Psoas muscle (tissue), 8 donors: Measurements from ENCODE around the gene CEMIP. TPM values are rescaled to one million over a fixed set of nuclear protein-coding genes. Genes with fewer than 3 reads are reported as not detected.

Source experiments
- ATAC-seq, 4 donors: fragments of 200-7000 bp; cut with Tn5 transposase; one replicate each; pipeline ENCODE4 v1.9.1; 2020; ENCODE audit warnings: moderate library complexity in 3 of 4, mild to moderate bottlenecking in 2 of 4
- DNase-seq, 2 donors: peaks; one replicate each; pipeline ENCODE4 v3.0.0-alpha.2; 2020
- H3K27ac ChIP-seq: fragments of 200-600 bp; one replicate; pipeline ENCODE4 v1.8.0; 2022
- H3K27me3 ChIP-seq, 3 donors: fragments of 200-600 bp in 1 of 3; one replicate each; pipeline versions ENCODE4 v1.6.1 to v1.8.0; 2013 to 2022; ENCODE audit warnings: low read length in 2 of 3, mild to moderate bottlenecking in 2 of 3, moderate library complexity in 1 of 3; ENCODE audit not compliant: insufficient read depth in 3 of 3
- H3K36me3 ChIP-seq, 2 donors: fragments of 200-600 bp in 1 of 2; one replicate each; pipeline versions ENCODE4 v1.6.1 to v1.8.0; 2013 to 2022; ENCODE audit warnings: low read depth in 1 of 2, mild to moderate bottlenecking in 1 of 2, moderate library complexity in 1 of 2; ENCODE audit not compliant: insufficient read depth in 1 of 2
- H3K4me1 ChIP-seq: fragments of 200-600 bp; one replicate; pipeline ENCODE4 v1.8.0; 2022
- H3K4me3 ChIP-seq: fragments of 200-600 bp; one replicate; pipeline ENCODE4 v1.8.0; 2022; ENCODE audit warnings: mild to moderate bottlenecking
- H3K9me3 ChIP-seq: fragments of 200-600 bp; one replicate; pipeline ENCODE4 v1.8.0; 2022
- WGBS, 3 donors: extraction: QIAGEN DNeasy Blood & Tissue Kit; methylation state at CpG; one replicate each; pipeline versions ENCODE4 v1.1.6 to v1.1.7; 2013; 5-methylcytosine and 5-hydroxymethylcytosine counted together
- intact Hi-C, 2 donors: fragments of 100-400 bp; cut with DNase I; formaldehyde crosslinking; loops; one replicate each; pipeline versions ENCODE4 v1.11.0 to v1.14.2; 2022
- polyA plus RNA-seq, 3 donors: library from polyadenylated mRNA; stranded (reverse); fragments of 200-250 nt; gene quantifications; one replicate each; pipeline ENCODE4 v1.2.3, GENCODE V29; 2013
- total RNA-seq, 4 donors: library from RNA; stranded (reverse); fragmentation: NEBNext Ultra II Directional in 2 of 4; extraction: Animal tissue kit (Norgen Biotek cat#: 25700) in 2 of 4; gene quantifications; one replicate each; pipeline versions ENCODE4 v1.2.1 to v1.2.4, GENCODE V29; 2021 to 2023
- TF ChIP-seq, protein P1 (sequence below): fragments of 200-600 bp; IDR thresholded peaks from one replicate; pipeline ENCODE4 v1.8.0; 2022; ENCODE audit warnings: antibody characterized with exemption
- donor health status: healthy with polysubstance abuse.
- donor health status: DM: no; HTN: no; CAD: no; lungs with moderate emphysema.
- donor health status: Bipolar disorder and iron deficiency.
- donor health status: healthy.
- donor health status: DM: yes; HTN: yes; CAD: no.
- donor health status: DM: no; HTN: no; CAD: no.
- donor health status: DM: no; HTN: no; CAD: no.
- donor health status: DM: yes; HTN: yes; CAD: no.

CEMIP gene
- total and polyA plus RNA-seq, 7 donors, result under 0.01 to 0.96 (median 0.04) TPM

DNA sequence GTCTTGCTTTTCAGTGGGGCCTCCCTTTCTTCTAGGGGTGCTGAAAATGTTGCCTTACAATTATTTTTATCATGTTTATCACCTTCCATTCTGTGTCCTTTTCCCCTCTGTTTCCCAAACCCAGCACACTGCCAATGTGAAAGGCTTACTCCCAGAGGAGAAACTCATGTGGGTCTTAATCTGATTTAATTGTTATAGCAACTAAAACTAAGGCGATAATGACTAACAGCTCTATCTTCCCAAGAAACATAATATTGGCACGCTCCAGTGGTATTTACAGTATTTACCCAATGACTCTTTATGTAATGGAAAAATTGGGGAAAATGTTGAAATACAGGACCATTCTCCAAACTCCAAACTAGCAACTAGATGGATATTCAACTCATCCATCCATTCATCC is 152.0 kb downstream of the CEMIP start:
- intact Hi-C loops, result no loop called here

GRCh38 chr15:80931721-80932512 is 152.7 kb downstream of the CEMIP start:
- H3K4me1 ChIP-seq, result no peaks in the 10 kb centered on the region
- DNase-seq, result peak; percentile 64 to 68
- no peaks in the 10 kb centered on the region for H3K36me3 ChIP-seq
- 73 to 87% (median 75%) methylated on average over 20 of the region's 20 CpGs for WGBS, 3 donors
- H3K27ac ChIP-seq, result no peak overlapping the region
- TF ChIP-seq, protein P1, sequence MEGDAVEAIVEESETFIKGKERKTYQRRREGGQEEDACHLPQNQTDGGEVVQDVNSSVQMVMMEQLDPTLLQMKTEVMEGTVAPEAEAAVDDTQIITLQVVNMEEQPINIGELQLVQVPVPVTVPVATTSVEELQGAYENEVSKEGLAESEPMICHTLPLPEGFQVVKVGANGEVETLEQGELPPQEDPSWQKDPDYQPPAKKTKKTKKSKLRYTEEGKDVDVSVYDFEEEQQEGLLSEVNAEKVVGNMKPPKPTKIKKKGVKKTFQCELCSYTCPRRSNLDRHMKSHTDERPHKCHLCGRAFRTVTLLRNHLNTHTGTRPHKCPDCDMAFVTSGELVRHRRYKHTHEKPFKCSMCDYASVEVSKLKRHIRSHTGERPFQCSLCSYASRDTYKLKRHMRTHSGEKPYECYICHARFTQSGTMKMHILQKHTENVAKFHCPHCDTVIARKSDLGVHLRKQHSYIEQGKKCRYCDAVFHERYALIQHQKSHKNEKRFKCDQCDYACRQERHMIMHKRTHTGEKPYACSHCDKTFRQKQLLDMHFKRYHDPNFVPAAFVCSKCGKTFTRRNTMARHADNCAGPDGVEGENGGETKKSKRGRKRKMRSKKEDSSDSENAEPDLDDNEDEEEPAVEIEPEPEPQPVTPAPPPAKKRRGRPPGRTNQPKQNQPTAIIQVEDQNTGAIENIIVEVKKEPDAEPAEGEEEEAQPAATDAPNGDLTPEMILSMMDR, result no peak
- no peaks in the 10 kb centered on the region for H3K27me3 ChIP-seq
- ATAC-seq, result peak in 3 of 4 donors; percentile 30 to 52 (median 40)
- intact Hi-C loops, result no loop called here
- H3K9me3 ChIP-seq, result no peaks in the 10 kb centered on the region
- H3K4me3 ChIP-seq, result no peak overlapping the region

More for the DNA sequence above, 152.0 kb downstream of the CEMIP start:
- DNase-seq (no peak), ATAC-seq (no peak)
- 97 to 99% (median 98%) methylated on average over 2 of the region's 2 CpGs for WGBS, 3 donors
- Histone ChIP-seq H3K27ac (no peak overlapping the region), H3K27me3 (no peaks in the 10 kb centered on the region), H3K4me3 (no peak overlapping the region), H3K36me3 (no peaks in the 10 kb centered on the region), H3K9me3 (no peaks in the 10 kb centered on the region), H3K4me1 (no peaks in the 10 kb centered on the region)
- TF ChIP-seq, protein P1, result no peak

DNA sequence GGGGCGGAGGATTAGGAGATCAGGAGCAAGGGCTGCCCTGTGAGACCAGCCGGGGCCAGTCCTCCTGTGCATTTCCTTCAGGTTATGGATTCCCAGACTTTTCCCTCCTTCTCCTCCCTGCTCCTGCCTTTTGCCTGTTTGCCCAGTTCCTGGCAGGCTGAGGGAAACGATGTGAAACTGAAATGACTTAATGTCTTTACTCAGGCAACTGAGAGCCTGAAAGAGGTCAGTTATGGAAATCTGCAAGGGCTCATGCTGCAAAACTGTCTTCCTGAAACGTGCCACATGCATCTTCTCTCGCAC is 153.3 kb downstream of the CEMIP start:
- no peak for DNase-seq
- Histone ChIP-seq H3K4me3 (no peak overlapping the region), H3K9me3 (no peaks in the 10 kb centered on the region), H3K27ac (no peak overlapping the region), H3K4me1 (no peaks in the 10 kb centered on the region), H3K27me3 (no peaks in the 10 kb centered on the region), H3K36me3 (no peaks in the 10 kb centered on the region)
- ATAC-seq, result peak in 1 of 4 donors; percentile 7
- TF ChIP-seq, protein P1, result no peak
- intact Hi-C loops, result no loop called here
- WGBS, 3 donors, result 67 to 75% (median 67%) methylated on average over 5 of the region's 5 CpGs

DNA sequence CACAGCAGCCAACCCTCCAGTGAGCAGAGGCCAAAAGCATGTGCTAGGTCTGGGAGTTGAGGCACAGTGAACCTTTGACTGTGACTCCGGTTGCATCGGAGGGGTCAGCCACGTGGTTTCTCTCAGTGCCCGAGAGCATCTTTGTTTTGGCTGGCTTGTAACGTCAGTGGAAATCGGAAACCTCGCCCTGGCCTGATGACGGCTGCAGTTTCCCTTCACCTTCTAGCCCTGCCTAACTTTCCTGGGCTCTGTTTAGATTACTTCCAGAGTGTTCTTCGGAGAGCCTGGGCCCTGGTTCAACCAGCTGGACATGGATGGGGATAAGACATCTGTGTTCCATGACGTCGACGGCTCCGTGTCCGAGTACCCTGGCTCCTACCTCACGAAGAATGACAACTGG is 153.8 kb downstream of the CEMIP start:
- intact Hi-C loops, result no loop called here
- ATAC-seq, result peak; percentile 34 to 62 (median 51)
- H3K4me1 ChIP-seq, result no peaks in the 10 kb centered on the region
- H3K9me3 ChIP-seq, result no peaks in the 10 kb centered on the region
- H3K36me3 ChIP-seq, result no peaks in the 10 kb centered on the region
- TF ChIP-seq, protein P1, result no peak
- DNase-seq, result peak in 1 of 2 donors; percentile 25
- no peak overlapping the region for H3K4me3 ChIP-seq
- WGBS, 3 donors, result 16 to 21% (median 18%) methylated on average over 15 of the region's 15 CpGs
- no peaks in the 10 kb centered on the region for H3K27me3 ChIP-seq
- no peak overlapping the region for H3K27ac ChIP-seq
